Activated CD4-positive, alpha-beta T cell treated with anti-CD3 and anti-CD28 coated beads, Interleukin-2, Interleukin-4, amounts not matched to agents 100 ng/mL and 50 ng/mL, durations not matched to agents 16 hours and 8 hours (primary cell): ENCODE data around the gene MIEN1.
"Not testable (repeated sequence)": the region's sequence is repeated elsewhere in the genome, so short reads cannot be mapped to it uniquely, and the experiment has no call there.

ENCODE experiments used
- DNase-seq: peaks from one replicate; pipeline ENCODE4 v3.0.0-alpha.2; 2020; ENCODE audit warnings: low spot score

Gene MIEN1

GRCh38 chr17:39730095-39730921 is at the start of gene MIEN1:
Gene MIEN1 (minus strand): TSS chr17:39730532. CDS start chr17:39730495, 37 bp downstream.
- DNase-seq: peak; percentile 95

GRCh38 chr17:39777534-39778365 is 47.4 kb upstream of the MIEN1 start:
- peak; percentile 78 for DNase-seq

GRCh38 chr17:39776252-39776651 is 45.9 kb upstream of the MIEN1 start:
- DNase-seq: no peak

- peak; percentile 68 for DNase-seq
Observed at GRCh38 chr17:39775031-39775430, 44.7 kb upstream of the MIEN1 start.

GRCh38 chr17:39774047-39774446 is 43.7 kb upstream of the MIEN1 start:
- no peak for DNase-seq

- no peak for DNase-seq
Observed at GRCh38 chr17:39772987-39773934, 42.9 kb upstream of the MIEN1 start.

- no peak for DNase-seq
Observed at GRCh38 chr17:39772415-39772814, 42.1 kb upstream of the MIEN1 start.

GRCh38 chr17:39769974-39770587 is 39.7 kb upstream of the MIEN1 start:
- peak; percentile 95 for DNase-seq

- DNase-seq: peak; percentile 42
Observed at GRCh38 chr17:39767147-39767546, 36.8 kb upstream of the MIEN1 start.

- no peak for DNase-seq
Observed at GRCh38 chr17:39765766-39766165, 35.4 kb upstream of the MIEN1 start.

- no peak for DNase-seq
Observed at GRCh38 chr17:39765175-39765574, 34.8 kb upstream of the MIEN1 start.

GRCh38 chr17:39764171-39764570 is 33.8 kb upstream of the MIEN1 start:
- DNase-seq: not testable (repeated sequence)

GRCh38 chr17:39763051-39763820 is 32.9 kb upstream of the MIEN1 start:
- no peak for DNase-seq

GRCh38 chr17:39761861-39762496 is 31.6 kb upstream of the MIEN1 start:
- no peak for DNase-seq

- no peak for DNase-seq
Observed at GRCh38 chr17:39759204-39759603, 28.9 kb upstream of the MIEN1 start.

GRCh38 chr17:39757931-39758873 is 27.9 kb upstream of the MIEN1 start:
- DNase-seq: peak; percentile 86

- DNase-seq: no peak
Observed at GRCh38 chr17:39757176-39757662, 26.9 kb upstream of the MIEN1 start.

GRCh38 chr17:39756380-39757079 is 26.2 kb upstream of the MIEN1 start:
- DNase-seq: no peak
